ENCODE data around the gene MCC.

GRCh38 chr5:113493446-113493845 is 5.2 kb upstream of the MCC start:
- TF ChIP-seq GATA2 (IDR thresholded peaks at IDR 0.05; ENCODE audit: low read depth, low read length) (no peak), GATA3 (IDR thresholded peaks at IDR 0.05; ENCODE audit: low read depth, low read length) (no peak)
